HepG2 (cell line): ENCODE measurements around the gene SDK1.

Source experiments
- AFF4 ChIP-seq: sonication (generic); formaldehyde crosslinking; IDR thresholded peaks from 2 replicates; pipeline ENCODE4 v1.4.0; 2020; ENCODE audit warnings: missing genetic modification reagents
- ATF3 ChIP-seq: sonication (generic); formaldehyde crosslinking; IDR thresholded peaks from 2 replicates; pipeline ENCODE4 v1.4.0; 2020; ENCODE audit warnings: missing genetic modification reagents
- CC2D1A ChIP-seq: sonication (generic); formaldehyde crosslinking; IDR thresholded peaks from 2 replicates; pipeline ENCODE4 v1.8.1; 2023; ENCODE audit warnings: mild to moderate bottlenecking, missing genetic modification reagents
- CTCF ChIP-seq: sonication (generic); formaldehyde crosslinking; IDR thresholded peaks from 2 replicates; pipeline ENCODE4 v1.5.0; 2020; ENCODE audit warnings: mild to moderate bottlenecking, missing genetic modification reagents, moderate library complexity
- DMAP1 ChIP-seq: IDR thresholded peaks from 2 replicates; pipeline ENCODE4 v1.6.1; 2016
- HOXA9 ChIP-seq: sonication (generic); formaldehyde crosslinking; IDR thresholded peaks from 2 replicates; pipeline ENCODE4 v1.8.1; 2022; ENCODE audit warnings: missing genetic modification reagents, mild to moderate bottlenecking, moderate library complexity, borderline replicate concordance
- TEAD3 ChIP-seq: optimal IDR thresholded peaks from 2 replicates; pipeline ENCODE3; 2016; ENCODE audit warnings: borderline replicate concordance
- ZMAT3 ChIP-seq: sonication (generic); formaldehyde crosslinking; conservative IDR thresholded peaks from 2 replicates; pipeline ENCODE4 v1.7.0; 2021; ENCODE audit warnings: missing genetic modification reagents
- ZNF740 ChIP-seq: sonication (generic); formaldehyde crosslinking; IDR thresholded peaks from 2 replicates; pipeline ENCODE4 v1.4.0; 2020; ENCODE audit warnings: missing genetic modification reagents

- TF ChIP-seq ZMAT3 (CRISPR knock-in tag), result no peak
- no peak for TF ChIP-seq CC2D1A
- no peak for TF ChIP-seq ZNF740 (CRISPR knock-in tag)
- TF ChIP-seq TEAD3, result no peak
- TF ChIP-seq CTCF (CRISPR knock-in tag), result no peak
- no peak for TF ChIP-seq AFF4 (CRISPR knock-in tag)
- no peak for TF ChIP-seq DMAP1 (CRISPR knock-in tag)
- TF ChIP-seq ATF3 (CRISPR knock-in tag), result no peak
- TF ChIP-seq HOXA9 (CRISPR knock-in tag), result no peak
Observed at GRCh38 chr7:4113976-4114375, 812.9 kb downstream of the SDK1 start.
